GM23338 (cell line): ENCODE measurements around the gene RPS6KC1.

Experiments used
- CREB1 ChIP-seq: fragments of 250-450 bp; sonication (Bioruptor Pico); IDR thresholded peaks from 2 replicates; pipeline ENCODE4 v1.5.0; 2020; ENCODE audit warnings: low read depth, mild to moderate bottlenecking, moderate library complexity
- CTCF ChIP-seq, 2 experiments: fragments of 200-600 bp in 1 of 2; sonication (generic) in 1 of 2; conservative IDR thresholded peaks; 2 replicates each; pipeline versions ENCODE4 v1.5.1 to v1.6.1; 2016 to 2017; ENCODE audit warnings: antibody characterized with exemption in 2 of 2, low read depth in 2 of 2, mild to moderate bottlenecking in 2 of 2, moderate library complexity in 1 of 2
- EZH2 ChIP-seq: fragments of 200-600 bp; sonication (generic); IDR thresholded peaks from one replicate; pipeline ENCODE4 v1.8.0; 2017; ENCODE audit warnings: antibody characterized with exemption, mild to moderate bottlenecking, low read depth; ENCODE audit not compliant: unreplicated experiment
- EZH2phosphoT487 ChIP-seq: fragments of 200-600 bp; sonication (generic); IDR thresholded peaks from one replicate; pipeline ENCODE4 v1.8.1; 2018; ENCODE audit warnings: antibody characterized with exemption; ENCODE audit not compliant: unreplicated experiment
- JUNB ChIP-seq: IDR thresholded peaks from one replicate; pipeline ENCODE4 v1.6.1; 2016; ENCODE audit warnings: antibody characterized with exemption; ENCODE audit not compliant: unreplicated experiment
- NANOG ChIP-seq: IDR thresholded peaks from 2 replicates; pipeline ENCODE4 v1.6.1; 2016; ENCODE audit warnings: antibody characterized with exemption, borderline replicate concordance
- POLR2AphosphoS5 ChIP-seq: IDR thresholded peaks from 2 replicates; pipeline ENCODE4 v1.6.1; 2016; ENCODE audit warnings: antibody characterized with exemption, low read depth
- REST ChIP-seq: IDR thresholded peaks from one replicate; pipeline ENCODE4 v1.6.1; 2018; ENCODE audit warnings: antibody characterized with exemption; ENCODE audit not compliant: unreplicated experiment
- STAT1 ChIP-seq: IDR thresholded peaks from one replicate; pipeline ENCODE4 v1.6.1; 2016; ENCODE audit warnings: antibody characterized with exemption; ENCODE audit not compliant: unreplicated experiment
- ZNF114 ChIP-seq: fragments of 250-450 bp; sonication (Bioruptor Pico); IDR thresholded peaks from 2 replicates; pipeline ENCODE4 v1.5.0; 2020; ENCODE audit warnings: mild to moderate bottlenecking, moderate library complexity
- TF ChIP-seq, protein P1 (sequence below): fragments of 250-450 bp; sonication (Bioruptor Pico); IDR thresholded peaks from 2 replicates; pipeline ENCODE4 v1.5.0; 2020; ENCODE audit warnings: mild to moderate bottlenecking, moderate library complexity
- TF ChIP-seq, protein P2 (sequence below): IDR thresholded peaks from 2 replicates; pipeline ENCODE4 v1.6.1; 2016; ENCODE audit warnings: antibody characterized with exemption

- TF ChIP-seq CTCF (conservative IDR thresholded peaks at IDR 0.05; ENCODE audit: low read depth in 2 of 2) (no peak), REST (no peak), POLR2AphosphoS5 (no peak), CREB1 (CRISPR knock-in tag) (no peak), EZH2 (no peak), JUNB (no peak), EZH2phosphoT487 (no peak), ZNF114 (CRISPR knock-in tag) (no peak), STAT1 (no peak), NANOG (no peak)
- TF ChIP-seq, protein P1, sequence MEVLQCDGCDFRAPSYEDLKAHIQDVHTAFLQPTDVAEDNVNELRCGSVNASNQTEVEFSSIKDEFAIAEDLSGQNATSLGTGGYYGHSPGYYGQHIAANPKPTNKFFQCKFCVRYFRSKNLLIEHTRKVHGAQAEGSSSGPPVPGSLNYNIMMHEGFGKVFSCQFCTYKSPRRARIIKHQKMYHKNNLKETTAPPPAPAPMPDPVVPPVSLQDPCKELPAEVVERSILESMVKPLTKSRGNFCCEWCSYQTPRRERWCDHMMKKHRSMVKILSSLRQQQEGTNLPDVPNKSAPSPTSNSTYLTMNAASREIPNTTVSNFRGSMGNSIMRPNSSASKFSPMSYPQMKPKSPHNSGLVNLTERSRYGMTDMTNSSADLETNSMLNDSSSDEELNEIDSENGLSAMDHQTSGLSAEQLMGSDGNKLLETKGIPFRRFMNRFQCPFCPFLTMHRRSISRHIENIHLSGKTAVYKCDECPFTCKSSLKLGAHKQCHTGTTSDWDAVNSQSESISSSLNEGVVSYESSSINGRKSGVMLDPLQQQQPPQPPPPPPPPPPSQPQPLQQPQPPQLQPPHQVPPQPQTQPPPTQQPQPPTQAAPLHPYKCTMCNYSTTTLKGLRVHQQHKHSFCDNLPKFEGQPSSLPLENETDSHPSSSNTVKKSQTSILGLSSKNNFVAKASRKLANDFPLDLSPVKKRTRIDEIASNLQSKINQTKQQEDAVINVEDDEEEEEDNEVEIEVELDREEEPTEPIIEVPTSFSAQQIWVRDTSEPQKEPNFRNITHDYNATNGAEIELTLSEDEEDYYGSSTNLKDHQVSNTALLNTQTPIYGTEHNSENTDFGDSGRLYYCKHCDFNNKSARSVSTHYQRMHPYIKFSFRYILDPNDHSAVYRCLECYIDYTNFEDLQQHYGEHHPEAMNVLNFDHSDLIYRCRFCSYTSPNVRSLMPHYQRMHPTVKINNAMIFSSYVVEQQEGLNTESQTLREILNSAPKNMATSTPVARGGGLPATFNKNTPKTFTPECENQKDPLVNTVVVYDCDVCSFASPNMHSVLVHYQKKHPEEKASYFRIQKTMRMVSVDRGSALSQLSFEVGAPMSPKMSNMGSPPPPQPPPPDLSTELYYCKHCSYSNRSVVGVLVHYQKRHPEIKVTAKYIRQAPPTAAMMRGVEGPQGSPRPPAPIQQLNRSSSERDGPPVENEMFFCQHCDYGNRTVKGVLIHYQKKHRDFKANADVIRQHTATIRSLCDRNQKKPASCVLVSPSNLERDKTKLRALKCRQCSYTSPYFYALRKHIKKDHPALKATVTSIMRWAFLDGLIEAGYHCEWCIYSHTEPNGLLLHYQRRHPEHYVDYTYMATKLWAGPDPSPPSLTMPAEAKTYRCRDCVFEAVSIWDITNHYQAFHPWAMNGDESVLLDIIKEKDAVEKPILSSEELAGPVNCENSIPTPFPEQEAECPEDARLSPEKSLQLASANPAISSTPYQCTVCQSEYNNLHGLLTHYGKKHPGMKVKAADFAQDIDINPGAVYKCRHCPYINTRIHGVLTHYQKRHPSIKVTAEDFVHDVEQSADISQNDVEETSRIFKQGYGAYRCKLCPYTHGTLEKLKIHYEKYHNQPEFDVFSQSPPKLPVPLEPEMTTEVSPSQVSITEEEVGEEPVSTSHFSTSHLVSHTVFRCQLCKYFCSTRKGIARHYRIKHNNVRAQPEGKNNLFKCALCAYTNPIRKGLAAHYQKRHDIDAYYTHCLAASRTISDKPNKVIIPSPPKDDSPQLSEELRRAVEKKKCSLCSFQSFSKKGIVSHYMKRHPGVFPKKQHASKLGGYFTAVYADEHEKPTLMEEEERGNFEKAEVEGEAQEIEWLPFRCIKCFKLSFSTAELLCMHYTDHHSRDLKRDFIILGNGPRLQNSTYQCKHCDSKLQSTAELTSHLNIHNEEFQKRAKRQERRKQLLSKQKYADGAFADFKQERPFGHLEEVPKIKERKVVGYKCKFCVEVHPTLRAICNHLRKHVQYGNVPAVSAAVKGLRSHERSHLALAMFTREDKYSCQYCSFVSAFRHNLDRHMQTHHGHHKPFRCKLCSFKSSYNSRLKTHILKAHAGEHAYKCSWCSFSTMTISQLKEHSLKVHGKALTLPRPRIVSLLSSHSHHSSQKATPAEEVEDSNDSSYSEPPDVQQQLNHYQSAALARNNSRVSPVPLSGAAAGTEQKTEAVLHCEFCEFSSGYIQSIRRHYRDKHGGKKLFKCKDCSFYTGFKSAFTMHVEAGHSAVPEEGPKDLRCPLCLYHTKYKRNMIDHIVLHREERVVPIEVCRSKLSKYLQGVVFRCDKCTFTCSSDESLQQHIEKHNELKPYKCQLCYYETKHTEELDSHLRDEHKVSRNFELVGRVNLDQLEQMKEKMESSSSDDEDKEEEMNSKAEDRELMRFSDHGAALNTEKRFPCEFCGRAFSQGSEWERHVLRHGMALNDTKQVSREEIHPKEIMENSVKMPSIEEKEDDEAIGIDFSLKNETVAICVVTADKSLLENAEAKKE (CRISPR knock-in tag), result no peak
- TF ChIP-seq, protein P2, sequence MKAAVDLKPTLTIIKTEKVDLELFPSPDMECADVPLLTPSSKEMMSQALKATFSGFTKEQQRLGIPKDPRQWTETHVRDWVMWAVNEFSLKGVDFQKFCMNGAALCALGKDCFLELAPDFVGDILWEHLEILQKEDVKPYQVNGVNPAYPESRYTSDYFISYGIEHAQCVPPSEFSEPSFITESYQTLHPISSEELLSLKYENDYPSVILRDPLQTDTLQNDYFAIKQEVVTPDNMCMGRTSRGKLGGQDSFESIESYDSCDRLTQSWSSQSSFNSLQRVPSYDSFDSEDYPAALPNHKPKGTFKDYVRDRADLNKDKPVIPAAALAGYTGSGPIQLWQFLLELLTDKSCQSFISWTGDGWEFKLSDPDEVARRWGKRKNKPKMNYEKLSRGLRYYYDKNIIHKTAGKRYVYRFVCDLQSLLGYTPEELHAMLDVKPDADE, result no peak
Observed at GRCh38 chr1:213192026-213192425, 141.0 kb downstream of the RPS6KC1 start.
